LoVo (cell line): Measurements from ENCODE around the gene FBXO24.
A peak's percentile ranks its signal among the peaks of the same experiment; 100 is the strongest.
"Not testable (repeated sequence)": the region's sequence is repeated elsewhere in the genome, so short reads cannot be mapped to it uniquely, and the experiment has no call there.

Source experiments
- DNase-seq: peaks from one replicate; pipeline ENCODE4 v3.0.0-alpha.2; 2016; ENCODE audit warnings: low spot score

The FBXO24 gene

GRCh38 chr7:100586266-100587025, at the start of gene FBXO24:
Gene FBXO24, plus strand, starts transcription at chr7:100586328. Its CDS starts 298 bp downstream, at chr7:100586626.
- peak; percentile 100 for DNase-seq

GRCh38 chr7:100536695-100537094, 49.4 kb upstream of the FBXO24 start:
- DNase-seq: not testable (repeated sequence)

- no peak for DNase-seq
Measured at GRCh38 chr7:100538348-100538653, 47.8 kb upstream of the FBXO24 start.

GRCh38 chr7:100538654-100539435, 47.3 kb upstream of the FBXO24 start, which contains the start of gene AGFG2:
Gene AGFG2, plus strand, starts transcription at chr7:100539203. Its CDS starts 144 bp downstream, at chr7:100539347.
- peak; percentile 100 for DNase-seq

- no peak for DNase-seq
Measured at GRCh38 chr7:100539436-100540006, 46.6 kb upstream of the FBXO24 start.

GRCh38 chr7:100540073-100540723, 45.9 kb upstream of the FBXO24 start:
- peak; percentile 83 for DNase-seq

GRCh38 chr7:100541309-100541708, 44.8 kb upstream of the FBXO24 start:
- DNase-seq: not testable (repeated sequence)

- no peak for DNase-seq
Measured at GRCh38 chr7:100543586-100543985, 42.5 kb upstream of the FBXO24 start.

- DNase-seq: no peak
Measured at GRCh38 chr7:100544386-100544785, 41.7 kb upstream of the FBXO24 start.

GRCh38 chr7:100544967-100545359, 41.2 kb upstream of the FBXO24 start:
- no peak for DNase-seq

- peak; percentile 73 for DNase-seq
Measured at GRCh38 chr7:100545360-100546128, 40.6 kb upstream of the FBXO24 start.

GRCh38 chr7:100546129-100546925, 39.8 kb upstream of the FBXO24 start:
- DNase-seq: no peak

- no peak for DNase-seq
Measured at GRCh38 chr7:100546926-100547800, 39.0 kb upstream of the FBXO24 start.

- DNase-seq: no peak
Measured at GRCh38 chr7:100547872-100548271, 38.3 kb upstream of the FBXO24 start.

GRCh38 chr7:100548446-100548845, 37.7 kb upstream of the FBXO24 start:
- DNase-seq: not testable (repeated sequence)

- no peak for DNase-seq
Measured at GRCh38 chr7:100552532-100552931, 33.6 kb upstream of the FBXO24 start.

- DNase-seq: no peak
Measured at GRCh38 chr7:100553032-100553431, 33.1 kb upstream of the FBXO24 start.

GRCh38 chr7:100555701-100556100, 30.4 kb upstream of the FBXO24 start:
- no peak for DNase-seq

GRCh38 chr7:100556541-100556940, 29.6 kb upstream of the FBXO24 start:
- no peak for DNase-seq

- no peak for DNase-seq
Measured at GRCh38 chr7:100559127-100559526, 27.0 kb upstream of the FBXO24 start.
